Activated CD4-positive, alpha-beta memory T cell treated with anti-CD3 and anti-CD28 coated beads, Interleukin-2, amount 10 ng/mL, durations not matched to agents 7 days and 5 days (primary cell): Measurements from ENCODE around the gene BBIP1. TPM values are rescaled to one million over a fixed set of nuclear protein-coding genes. Genes with fewer than 3 reads are reported as not detected.

ENCODE experiments used
- CTCF ChIA-PET: fragments of 350-600 bp; sonication (Branson Sonifier 250); formaldehyde crosslinking; loops from one replicate; lab custom pipeline; 2021; ENCODE audit warnings: antibody characterized with exemption, inconsistent platforms; lab: Charles Lee
- POLR2A ChIA-PET: fragments of 350-600 bp; sonication (Branson Sonifier 250); formaldehyde crosslinking; loops from one replicate; lab custom pipeline; 2021; ENCODE audit warnings: antibody characterized with exemption; lab: Charles Lee
- DNase-seq: peaks from one replicate; pipeline ENCODE4 v3.0.0-alpha.2; 2020
- H3K27ac Mint-ChIP-seq: one replicate; pipeline ENCODE4 v1.8.0; 2021; ENCODE audit warnings: mild to moderate bottlenecking, mixed read lengths
- H3K27me3 Mint-ChIP-seq: one replicate; pipeline ENCODE4 v1.8.0; 2021; ENCODE audit warnings: mixed read lengths
- H3K36me3 Mint-ChIP-seq: one replicate; pipeline ENCODE4 v1.8.0; 2021; ENCODE audit warnings: low read depth, mixed read lengths
- H3K4me1 Mint-ChIP-seq: one replicate; pipeline ENCODE4 v1.8.0; 2021; ENCODE audit warnings: mixed read lengths
- H3K4me3 Mint-ChIP-seq: one replicate; pipeline ENCODE4 v1.8.0; 2021; ENCODE audit warnings: mild to moderate bottlenecking, mixed read lengths
- H3K9me3 Mint-ChIP-seq: one replicate; pipeline ENCODE4 v1.8.0; 2021; ENCODE audit warnings: mixed read lengths
- total RNA-seq, 2 experiments: library from RNA; stranded (reverse); gene quantifications; one replicate each; pipeline ENCODE4 v1.2.3, GENCODE V29; 2021

Gene BBIP1
- total RNA-seq, 2 experiments from 2014 or later: 24.8 to 30.2 TPM

GRCh38 chr10:110865186-110865808 lies 53.7 kb downstream of the BBIP1 start:
- DNase-seq: no peak
- CTCF ChIA-PET: interaction anchor here (0.7 to 3.1 kb wide), 5 partner anchors 7 to 119 kb away, joined by 3 to 15 read pairs (median 3); no protein-coding TSS in a partner anchor
- H3K9me3 Mint-ChIP-seq: no peaks in the 10 kb centered on the region
- peak overlapping the region; percentile 73 for H3K4me3 Mint-ChIP-seq
- H3K27ac Mint-ChIP-seq: peak overlapping the region; percentile 91
- peaks cover 92% of the 10 kb centered on the region for H3K4me1 Mint-ChIP-seq
- peaks cover 4% of the 10 kb centered on the region for H3K36me3 Mint-ChIP-seq
- no peaks in the 10 kb centered on the region for H3K27me3 Mint-ChIP-seq
- POLR2A ChIA-PET: interaction anchor here (0.9 to 5.3 kb wide), 14 partner anchors 7 to 1510 kb away, joined by 3 to 41 read pairs (median 5); partner anchors contain the start of genes BBIP1, DUSP5 and SHOC2

- Mint-ChIP-seq H3K36me3 (peaks cover 4% of the 10 kb centered on the region), H3K27me3 (no peaks in the 10 kb centered on the region), H3K9me3 (no peaks in the 10 kb centered on the region), H3K4me3 (peak overlapping the region; percentile 73), H3K4me1 (peaks cover 92% of the 10 kb centered on the region), H3K27ac (peak overlapping the region; percentile 91)
- CTCF ChIA-PET: interaction anchor here (0.7 to 1.6 kb wide), 4 partner anchors 8 to 119 kb away, joined by 3 to 5 read pairs (median 3); no protein-coding TSS in a partner anchor
- POLR2A ChIA-PET: interaction anchor here (0.9 to 5.3 kb wide), 16 partner anchors 6 to 1510 kb away, joined by 3 to 41 read pairs (median 4); partner anchors contain the start of genes BBIP1, DUSP5 and SHOC2
- DNase-seq: peak; percentile 63
These were observed 54.3 kb downstream of the BBIP1 start for GRCh38 chr10:110864662-110865140.

- Mint-ChIP-seq H3K4me3 (no peak overlapping the region), H3K27ac (peak overlapping the region; percentile 91), H3K4me1 (peaks cover 92% of the 10 kb centered on the region), H3K27me3 (no peaks in the 10 kb centered on the region), H3K9me3 (no peaks in the 10 kb centered on the region), H3K36me3 (no peaks in the 10 kb centered on the region)
- no peak for DNase-seq
- POLR2A ChIA-PET: interaction anchor here (0.9 to 5.3 kb wide), 14 partner anchors 9 to 1511 kb away, joined by 3 to 41 read pairs (median 4); partner anchors contain the start of genes BBIP1, DUSP5 and SHOC2
- CTCF ChIA-PET: interaction anchor here (1.3 to 1.6 kb wide), 2 partner anchors 60 to 118 kb away, joined by 3 to 5 read pairs; no protein-coding TSS in a partner anchor
These were observed 55.0 kb downstream of the BBIP1 start for GRCh38 chr10:110863956-110864355.

GRCh38 chr10:110863361-110863760 lies 55.6 kb downstream of the BBIP1 start:
- peaks cover 3% of the 10 kb centered on the region for H3K36me3 Mint-ChIP-seq
- no peak for DNase-seq
- H3K27me3 Mint-ChIP-seq: no peaks in the 10 kb centered on the region
- ChIA-PET CTCF (no interaction called here), POLR2A (interaction anchor here (0.7 to 1.8 kb wide), 3 partner anchors 8 to 56 kb away, joined by 3 to 13 read pairs (median 4); partner anchors contain the start of genes BBIP1 and SHOC2)
- H3K9me3 Mint-ChIP-seq: no peaks in the 10 kb centered on the region
- no peak overlapping the region for H3K4me3 Mint-ChIP-seq
- peaks cover 92% of the 10 kb centered on the region for H3K4me1 Mint-ChIP-seq
- peak overlapping the region; percentile 91 for H3K27ac Mint-ChIP-seq

GRCh38 chr10:110862961-110863360 lies 56.0 kb downstream of the BBIP1 start:
- Mint-ChIP-seq H3K27ac (peak overlapping the region; percentile 91), H3K27me3 (no peaks in the 10 kb centered on the region), H3K9me3 (no peaks in the 10 kb centered on the region), H3K4me3 (no peak overlapping the region), H3K4me1 (peaks cover 92% of the 10 kb centered on the region), H3K36me3 (peaks cover 5% of the 10 kb centered on the region)
- CTCF ChIA-PET: no interaction called here
- DNase-seq: no peak
- POLR2A ChIA-PET: interaction anchor here (0.7 to 1.5 kb wide), 3 partner anchors 8 to 56 kb away, joined by 3 to 4 read pairs (median 4); partner anchors contain the start of genes BBIP1 and SHOC2

GRCh38 chr10:110861930-110862649 lies 56.9 kb downstream of the BBIP1 start:
- H3K9me3 Mint-ChIP-seq: no peaks in the 10 kb centered on the region
- POLR2A ChIA-PET: interaction anchor here (0.9 to 5.9 kb wide), 7 partner anchors 8 to 358 kb away, joined by 3 to 98 read pairs (median 4); partner anchors contain the start of genes BBIP1, PDCD4 and SHOC2
- no peak overlapping the region for H3K27ac Mint-ChIP-seq
- H3K4me3 Mint-ChIP-seq: no peak overlapping the region
- no peak for DNase-seq
- H3K36me3 Mint-ChIP-seq: peaks cover 5% of the 10 kb centered on the region
- no peaks in the 10 kb centered on the region for H3K27me3 Mint-ChIP-seq
- peaks cover 92% of the 10 kb centered on the region for H3K4me1 Mint-ChIP-seq
- CTCF ChIA-PET: interaction anchor here (1.1 kb wide), 1 partner anchor 10 kb away, joined by 3 read pairs; no protein-coding TSS in a partner anchor

- no peak for DNase-seq
- CTCF ChIA-PET: interaction anchor here (0.9 to 1.2 kb wide), 3 partner anchors 9 to 116 kb away, joined by 3 to 4 read pairs (median 3); no protein-coding TSS in a partner anchor
- Mint-ChIP-seq H3K4me1 (peaks cover 86% of the 10 kb centered on the region), H3K9me3 (no peaks in the 10 kb centered on the region), H3K27me3 (no peaks in the 10 kb centered on the region), H3K4me3 (no peak overlapping the region), H3K36me3 (peaks cover 5% of the 10 kb centered on the region), H3K27ac (peak overlapping the region; percentile 81)
- POLR2A ChIA-PET: interaction anchor here (1.1 to 5.9 kb wide), 10 partner anchors 9 to 853 kb away, joined by 3 to 98 read pairs (median 4); partner anchors contain the start of genes BBIP1, PDCD4 and SHOC2
These were observed 57.5 kb downstream of the BBIP1 start for GRCh38 chr10:110861476-110861875.

GRCh38 chr10:110860576-110861241 lies 58.3 kb downstream of the BBIP1 start:
- POLR2A ChIA-PET: interaction anchor here (0.8 to 5.9 kb wide), 16 partner anchors 8 to 852 kb away, joined by 3 to 98 read pairs (median 4); partner anchors contain the start of genes BBIP1, PDCD4, SHOC2 and SMC3

GRCh38 chr10:110859973-110860376 lies 59.0 kb downstream of the BBIP1 start:
- DNase-seq: no peak
- CTCF ChIA-PET: interaction anchor here (1.4 to 2.3 kb wide), 3 partner anchors 11 to 56 kb away, joined by 3 to 9 read pairs (median 3); partner anchors contain the start of gene PDCD4
- Mint-ChIP-seq H3K4me1 (peaks cover 81% of the 10 kb centered on the region), H3K36me3 (peaks cover 8% of the 10 kb centered on the region), H3K27me3 (no peaks in the 10 kb centered on the region), H3K9me3 (peaks cover 5% of the 10 kb centered on the region), H3K4me3 (no peak overlapping the region), H3K27ac (peak overlapping the region; percentile 81)
- POLR2A ChIA-PET: interaction anchor here (1.0 to 5.9 kb wide), 10 partner anchors 7 to 361 kb away, joined by 3 to 98 read pairs (median 10); partner anchors contain the start of genes BBIP1, PDCD4, SHOC2 and SMC3

More at GRCh38 chr10:110860576-110861241, 58.3 kb downstream of the BBIP1 start:
- CTCF ChIA-PET: interaction anchor here (0.9 to 2.3 kb wide), 5 partner anchors 8 to 115 kb away, joined by 3 to 9 read pairs (median 3); partner anchors contain the start of gene PDCD4
- H3K36me3 Mint-ChIP-seq: peaks cover 5% of the 10 kb centered on the region
- H3K27ac Mint-ChIP-seq: peak overlapping the region; percentile 81
- peaks cover 3% of the 10 kb centered on the region for H3K9me3 Mint-ChIP-seq
- no peaks in the 10 kb centered on the region for H3K27me3 Mint-ChIP-seq
- H3K4me1 Mint-ChIP-seq: peaks cover 82% of the 10 kb centered on the region
- DNase-seq: peak; percentile 61
- H3K4me3 Mint-ChIP-seq: no peak overlapping the region

GRCh38 chr10:110859206-110859972 lies 59.6 kb downstream of the BBIP1 start:
- DNase-seq: no peak

More at GRCh38 chr10:110859206-110859972, 59.6 kb downstream of the BBIP1 start:
- ChIA-PET POLR2A (interaction anchor here (1.3 to 5.9 kb wide), 9 partner anchors 7 to 360 kb away, joined by 3 to 98 read pairs (median 17); partner anchors contain the start of genes BBIP1, PDCD4 and SHOC2), CTCF (interaction anchor here (1.4 to 3.0 kb wide), 6 partner anchors 8 to 113 kb away, joined by 3 to 15 read pairs (median 8); partner anchors contain the start of gene PDCD4)
- Mint-ChIP-seq H3K27ac (peak overlapping the region; percentile 81), H3K4me3 (no peak overlapping the region), H3K36me3 (peaks cover 8% of the 10 kb centered on the region), H3K27me3 (no peaks in the 10 kb centered on the region), H3K9me3 (peaks cover 6% of the 10 kb centered on the region), H3K4me1 (peaks cover 78% of the 10 kb centered on the region)
